Measurements from ENCODE around the gene PITPNC1.

- TF ChIP-seq CTCF (IDR thresholded peaks at IDR 0.05) (no peak), EZH2 (IDR thresholded peaks at IDR 0.05; ENCODE audit: borderline replicate concordance, insufficient read depth, low read depth, low read length, poor library complexity, severe bottlenecking) (no peak)
These were observed 180.8 kb downstream of the PITPNC1 start for GRCh38 chr17:67557921-67558320.
